ACC112 (cell line): Measurements from ENCODE around the gene OAT.

Experiments used
- H2AFZ ChIP-seq: fragments of 200-600 bp; sonication (generic); one replicate; pipeline ENCODE4 v1.6.0; 2017; ENCODE audit warnings: antibody characterized with exemption, low read length; ENCODE audit not compliant: unreplicated experiment
- H3K27ac ChIP-seq: fragments of 200-600 bp; sonication (generic); 2 replicates; pipeline ENCODE4 v1.5.1; 2014; ENCODE audit warnings: low read depth, mild to moderate bottlenecking, antibody characterized with exemption, low read length, moderate library complexity
- H3K27me3 ChIP-seq: fragments of 200-600 bp; sonication (generic); 2 replicates; pipeline ENCODE4 v1.6.1; 2014; ENCODE audit warnings: mild to moderate bottlenecking, antibody characterized with exemption, low read length, moderate library complexity, mixed read lengths; ENCODE audit not compliant: insufficient read depth
- H3K36me3 ChIP-seq: fragments of 200-600 bp; sonication (generic); 2 replicates; pipeline ENCODE4 v1.6.1; 2016; ENCODE audit warnings: mild to moderate bottlenecking, antibody characterized with exemption, low read length, moderate library complexity, mixed read lengths; ENCODE audit not compliant: insufficient read depth
- H3K4me1 ChIP-seq: fragments of 200-600 bp; sonication (generic); one replicate; pipeline ENCODE4 v1.6.1; 2016; ENCODE audit warnings: low read length, mixed read lengths; ENCODE audit not compliant: insufficient read depth, unreplicated experiment, control insufficient read depth
- H3K4me3 ChIP-seq: fragments of 200-600 bp; sonication (generic); 2 replicates; pipeline ENCODE4 v1.5.1; 2014; ENCODE audit warnings: mild to moderate bottlenecking, low read depth, low read length
- H3K79me2 ChIP-seq: fragments of 200-600 bp; sonication (generic); one replicate; pipeline ENCODE4 v1.6.0; 2016; ENCODE audit warnings: low read length; ENCODE audit not compliant: control insufficient read depth, unreplicated experiment, insufficient read depth

The OAT gene

DNA sequence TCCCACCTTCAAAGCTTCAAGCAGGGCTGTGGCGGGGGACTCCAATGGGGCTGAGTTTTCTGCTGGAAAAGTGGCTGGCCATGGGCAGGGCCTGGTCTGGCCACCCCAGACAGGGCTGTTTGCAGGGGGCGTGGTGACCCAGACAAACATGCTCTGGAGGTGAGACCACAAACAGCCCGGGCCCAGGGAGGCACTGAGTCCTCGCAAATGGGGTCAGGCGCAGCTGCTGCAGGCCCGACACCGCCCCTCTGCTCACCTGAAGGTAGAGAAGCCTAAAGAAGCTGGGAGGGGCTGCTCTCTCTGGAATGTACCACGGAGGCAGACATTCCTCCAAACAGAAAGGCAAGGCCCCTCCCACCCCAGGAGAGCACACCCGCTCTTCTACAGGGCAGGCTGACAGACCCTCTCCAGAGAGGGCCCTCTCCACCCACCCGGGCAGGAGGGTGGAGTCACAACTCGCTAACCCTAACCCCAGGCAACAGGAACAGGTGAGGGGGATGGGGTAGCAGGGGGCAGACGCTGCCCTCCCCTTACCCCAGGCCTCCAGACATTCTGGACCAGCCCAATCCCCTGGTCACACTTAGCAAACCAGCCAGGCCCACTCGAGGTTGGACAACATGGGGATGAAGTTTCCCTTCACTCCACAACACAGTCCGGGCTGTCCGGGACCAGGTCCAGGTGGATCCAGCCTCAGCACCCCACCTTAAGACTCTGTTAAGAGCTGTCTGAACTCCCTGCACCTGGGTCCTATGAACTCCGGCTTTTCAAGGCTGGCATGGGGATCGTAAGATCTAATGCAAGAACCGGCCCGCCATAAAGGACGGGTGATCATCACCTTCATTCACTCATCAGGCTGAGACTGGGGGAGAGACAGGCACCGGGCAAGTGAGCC, 32.3 kb downstream of the OAT start:
- no peak overlapping the region for H3K27ac ChIP-seq
- H3K27me3 ChIP-seq, result peaks cover 2% of the 10 kb centered on the region; the same call in 1 of the 2 replicates
- no peaks in the 10 kb centered on the region for H3K36me3 ChIP-seq
- no peaks in the 10 kb centered on the region for H3K4me1 ChIP-seq
- no peak overlapping the region for H3K4me3 ChIP-seq
- no peaks in the 10 kb centered on the region for H3K79me2 ChIP-seq
- H2AFZ ChIP-seq, result no peak overlapping the region

DNA sequence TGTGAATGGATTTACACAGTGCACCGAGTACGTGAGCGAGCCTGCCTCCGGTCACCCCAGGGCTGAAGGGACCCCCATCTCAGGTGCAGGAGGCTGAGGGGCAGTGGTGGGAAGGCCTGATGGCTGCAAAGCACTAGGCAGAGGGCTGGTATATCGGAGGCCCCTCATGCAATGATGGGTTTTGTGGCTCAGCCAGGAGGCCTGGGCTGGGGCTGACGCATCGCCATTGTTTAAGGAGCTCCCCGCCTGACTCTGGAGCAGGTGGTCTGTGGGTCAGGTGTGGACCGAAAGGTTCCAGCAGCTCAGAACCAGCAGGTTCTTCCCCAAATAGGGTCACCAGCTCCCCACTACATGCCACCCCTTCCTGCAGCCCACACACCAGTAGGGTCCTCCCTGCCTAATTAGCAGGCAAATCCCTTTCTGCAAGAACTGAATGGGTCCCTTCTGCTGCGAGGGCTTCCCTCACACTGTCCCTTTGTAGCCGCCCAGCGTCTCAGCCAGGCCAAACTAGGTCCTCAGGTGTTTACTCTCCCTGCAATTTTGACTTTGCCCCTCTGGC, 33.0 kb downstream of the OAT start:
- no peak overlapping the region for H3K27ac ChIP-seq
- no peaks in the 10 kb centered on the region for H3K79me2 ChIP-seq
- no peaks in the 10 kb centered on the region for H3K4me1 ChIP-seq
- H3K4me3 ChIP-seq, result no peak overlapping the region
- no peak overlapping the region for H2AFZ ChIP-seq
- H3K27me3 ChIP-seq, result peaks cover 9% of the 10 kb centered on the region; the same call in 1 of the 2 replicates
- H3K36me3 ChIP-seq, result no peaks in the 10 kb centered on the region

DNA sequence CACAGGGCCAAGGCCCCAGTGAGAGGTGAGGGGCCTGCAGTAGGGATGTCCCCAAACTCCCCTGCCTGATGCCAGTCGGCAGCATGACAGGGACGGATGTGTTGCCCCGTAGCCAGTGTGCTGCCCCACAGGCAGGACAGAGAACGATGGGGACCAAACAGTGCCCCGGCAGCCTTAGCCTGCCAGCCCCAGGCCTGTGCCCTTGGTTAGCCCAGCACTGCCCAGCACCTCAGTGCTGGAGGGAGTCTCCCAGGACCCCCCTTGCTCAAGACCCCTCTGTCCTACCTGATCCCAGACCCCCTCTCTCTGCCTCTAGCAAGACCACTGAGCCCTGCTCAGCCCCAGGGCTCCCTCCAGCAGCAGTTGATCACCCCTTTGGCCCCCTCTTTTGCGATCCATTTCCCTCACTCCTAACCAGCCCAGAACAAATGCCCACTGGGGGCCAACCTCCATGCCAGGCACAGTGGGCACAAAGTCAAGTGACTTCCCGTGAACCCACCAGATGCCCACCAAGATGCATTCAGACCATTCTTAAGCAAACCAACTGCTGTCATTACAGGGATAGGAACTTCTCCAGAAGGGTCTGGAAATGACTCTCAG, 34.0 kb downstream of the OAT start:
- Histone ChIP-seq H3K27me3 (peaks cover 19% of the 10 kb centered on the region; the same call in 1 of the 2 replicates), H3K4me3 (no peak overlapping the region), H3K27ac (no peak overlapping the region)

DNA sequence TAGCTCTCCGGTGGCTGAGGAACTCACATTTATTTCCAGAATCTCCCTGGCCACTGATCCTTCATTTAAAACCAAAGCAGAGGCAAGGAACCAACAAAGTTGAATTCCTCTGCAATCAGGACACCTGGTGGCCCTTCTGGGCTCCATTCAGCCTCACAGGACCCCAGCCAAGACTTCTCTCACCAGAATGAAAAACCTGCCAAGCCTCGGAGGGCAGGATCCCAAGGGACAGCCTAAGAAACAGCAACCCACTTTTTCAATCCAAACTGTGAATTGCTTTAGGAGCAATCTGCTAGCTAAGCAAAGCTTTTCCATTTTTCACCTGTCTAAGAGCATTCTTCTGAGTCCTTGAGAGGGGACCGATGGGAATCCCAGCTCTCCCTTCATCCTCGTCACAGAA, 34.6 kb downstream of the OAT start:
- Histone ChIP-seq H3K27me3 (peaks cover 22% of the 10 kb centered on the region; the same call in 1 of the 2 replicates), H3K4me1 (no peaks in the 10 kb centered on the region), H3K27ac (no peak overlapping the region), H3K4me3 (no peak overlapping the region), H2AFZ (no peak overlapping the region), H3K79me2 (no peaks in the 10 kb centered on the region), H3K36me3 (no peaks in the 10 kb centered on the region)

More for the DNA sequence above, 34.0 kb downstream of the OAT start:
- H3K4me1 ChIP-seq, result no peaks in the 10 kb centered on the region
- H3K36me3 ChIP-seq, result no peaks in the 10 kb centered on the region
- no peaks in the 10 kb centered on the region for H3K79me2 ChIP-seq
- H2AFZ ChIP-seq, result no peak overlapping the region

DNA sequence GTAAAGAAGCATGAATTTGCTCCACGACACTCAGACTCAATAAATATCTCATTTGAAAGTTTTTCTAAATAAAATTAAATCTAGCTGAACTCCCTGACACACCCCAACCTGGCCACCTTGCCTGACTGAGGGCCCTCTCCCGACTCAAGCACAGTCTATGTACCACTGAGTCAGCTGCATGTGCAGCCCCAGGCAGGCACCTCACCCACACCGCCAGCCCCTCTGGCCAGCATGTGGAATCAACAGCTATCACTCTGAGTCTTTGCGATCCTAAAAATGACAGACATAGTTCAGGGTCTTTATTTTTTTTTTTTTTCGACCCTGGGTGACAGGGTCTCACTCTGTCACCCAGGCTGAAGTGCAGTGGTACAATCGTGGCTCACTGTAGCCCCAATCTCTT, 35.2 kb downstream of the OAT start:
- no peaks in the 10 kb centered on the region for H3K4me1 ChIP-seq
- no peaks in the 10 kb centered on the region for H3K36me3 ChIP-seq
- no peak overlapping the region for H3K4me3 ChIP-seq
- no peak overlapping the region for H2AFZ ChIP-seq
- H3K79me2 ChIP-seq, result no peaks in the 10 kb centered on the region
- H3K27ac ChIP-seq, result no peak overlapping the region
- H3K27me3 ChIP-seq, result peaks cover 22% of the 10 kb centered on the region

DNA sequence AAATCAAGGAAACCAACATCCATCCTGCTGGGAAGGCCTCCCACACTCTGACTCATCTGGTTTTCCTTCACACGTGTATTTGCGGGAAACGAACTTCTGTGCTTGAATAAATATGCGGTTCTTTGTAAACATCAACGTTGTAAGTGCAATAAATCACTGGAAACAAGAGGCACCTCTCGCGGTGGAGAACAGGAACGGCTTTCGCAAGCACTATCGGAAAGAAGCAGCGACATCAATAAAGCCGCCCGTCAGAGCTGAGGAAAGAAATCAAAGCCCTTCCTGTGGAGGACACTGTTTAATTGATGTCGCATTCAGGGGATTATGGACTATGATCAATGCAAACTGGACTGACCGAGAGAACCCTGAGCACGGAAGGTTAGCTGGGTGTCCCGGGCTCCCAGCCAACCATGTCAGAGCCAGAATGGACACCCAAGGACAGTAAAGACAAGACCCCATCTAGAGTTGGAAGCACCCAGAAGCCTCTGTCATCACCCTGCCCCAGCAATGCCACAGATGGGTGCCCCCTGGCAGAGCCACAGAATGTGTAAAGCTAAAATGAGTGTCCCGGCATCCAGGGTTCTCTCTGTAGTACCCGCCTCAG, 37.6 kb downstream of the OAT start:
- Histone ChIP-seq H3K36me3 (no peaks in the 10 kb centered on the region), H3K4me1 (no peaks in the 10 kb centered on the region), H2AFZ (no peak overlapping the region), H3K4me3 (no peak overlapping the region), H3K79me2 (no peaks in the 10 kb centered on the region), H3K27ac (no peak overlapping the region), H3K27me3 (peaks cover 22% of the 10 kb centered on the region)

DNA sequence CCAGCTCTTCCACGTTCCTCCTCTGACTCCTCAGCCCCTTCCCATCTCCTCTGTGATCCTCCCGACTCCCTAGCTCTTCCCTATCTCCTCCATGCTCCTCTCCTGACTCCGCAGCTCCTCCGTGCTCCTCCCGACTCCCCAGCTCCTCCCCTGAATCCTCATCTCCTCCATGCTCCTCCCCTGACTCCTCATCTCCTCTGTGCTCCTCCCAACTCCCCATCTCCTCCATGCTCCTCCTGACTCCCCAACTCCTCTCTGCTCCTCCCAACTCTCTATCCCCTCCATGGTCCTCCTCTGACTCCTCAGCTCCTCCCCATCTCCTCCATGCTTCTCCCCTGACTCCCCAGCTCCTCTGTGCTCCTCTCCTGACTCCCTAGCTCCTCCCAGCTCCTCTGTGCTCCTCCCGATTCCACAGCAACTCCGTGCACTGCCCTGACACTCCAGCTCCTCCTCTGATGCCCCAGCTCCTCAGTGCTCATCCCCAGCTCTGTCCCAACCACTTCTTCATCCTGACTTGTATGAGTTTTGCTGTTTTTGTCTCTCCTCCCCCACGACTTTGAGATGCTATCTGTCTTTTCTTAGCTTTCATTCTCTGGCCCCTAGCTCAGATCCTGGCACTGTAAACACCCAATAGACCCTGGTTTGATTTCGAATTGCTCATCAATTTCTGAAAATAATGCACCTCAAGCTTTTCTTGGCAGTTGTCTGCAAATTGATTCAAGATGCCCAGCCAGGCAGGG, 38.3 kb downstream of the OAT start:
- Histone ChIP-seq H3K79me2 (no peaks in the 10 kb centered on the region), H3K27ac (no peak overlapping the region), H3K36me3 (no peaks in the 10 kb centered on the region), H3K4me3 (no peak overlapping the region), H3K4me1 (no peaks in the 10 kb centered on the region), H2AFZ (no peak overlapping the region), H3K27me3 (peaks cover 22% of the 10 kb centered on the region)

DNA sequence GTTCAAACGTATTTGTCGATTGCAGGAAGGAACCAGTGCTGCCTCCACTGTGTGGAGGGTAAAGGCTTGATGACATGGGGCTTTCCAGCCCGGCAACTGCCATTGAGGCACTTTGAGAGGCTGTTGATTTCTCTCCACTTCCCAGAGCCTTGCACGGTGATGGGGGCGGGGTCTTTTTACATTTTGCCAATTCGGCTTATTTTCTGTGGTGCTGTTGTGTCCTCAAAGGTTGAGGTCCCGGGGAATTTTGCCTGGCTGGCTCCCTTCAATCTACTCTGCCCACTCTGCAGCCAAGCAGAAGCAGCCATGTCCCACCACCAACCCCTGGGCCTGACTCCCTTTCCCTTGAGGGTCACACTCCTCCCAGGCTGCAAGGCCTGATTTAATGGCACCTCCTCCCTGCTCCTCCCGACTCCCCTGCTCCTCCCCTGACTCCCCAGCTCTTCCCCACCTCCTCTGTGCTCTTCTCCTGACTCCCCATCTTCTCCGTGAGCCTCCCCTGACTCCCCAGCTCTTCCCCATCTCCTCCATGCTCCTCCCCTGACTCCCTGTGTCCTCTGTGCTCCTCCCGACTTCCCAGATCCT, 39.0 kb downstream of the OAT start:
- H3K4me3 ChIP-seq, result no peak overlapping the region
- H3K36me3 ChIP-seq, result no peaks in the 10 kb centered on the region
- H2AFZ ChIP-seq, result no peak overlapping the region
- no peaks in the 10 kb centered on the region for H3K79me2 ChIP-seq
- H3K4me1 ChIP-seq, result no peaks in the 10 kb centered on the region
- no peak overlapping the region for H3K27ac ChIP-seq
- peaks cover 22% of the 10 kb centered on the region for H3K27me3 ChIP-seq

DNA sequence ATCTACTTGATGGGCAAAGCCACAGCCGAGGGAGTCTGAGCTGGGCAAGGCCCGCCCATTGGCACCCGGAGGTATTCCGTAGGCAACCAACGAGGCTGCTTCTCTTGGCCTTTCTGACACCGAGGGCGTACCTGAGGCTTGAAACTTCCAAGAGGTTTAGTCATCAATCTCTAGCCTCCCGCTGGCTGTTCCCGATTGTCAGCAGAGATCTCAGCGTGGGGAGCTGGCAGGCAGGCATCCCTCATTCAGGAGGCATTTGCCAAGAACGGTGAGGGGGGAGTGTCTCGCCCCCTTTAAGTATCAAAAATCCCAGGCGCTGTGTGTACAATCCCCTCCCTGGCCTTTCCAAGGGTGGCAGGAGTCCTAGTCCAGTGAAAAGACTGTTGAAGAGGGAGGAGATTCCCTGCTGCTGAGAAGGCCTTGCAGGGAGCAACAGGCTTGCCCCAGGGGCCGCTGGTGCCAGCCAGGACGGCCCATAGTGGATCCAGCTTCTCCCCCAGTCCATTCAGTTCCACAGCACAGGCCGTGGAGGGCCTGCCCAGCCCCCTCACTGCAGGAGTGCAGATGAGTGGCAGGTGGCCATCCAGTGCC, 39.7 kb downstream of the OAT start:
- Histone ChIP-seq H3K4me1 (no peaks in the 10 kb centered on the region), H3K27me3 (peaks cover 22% of the 10 kb centered on the region), H3K4me3 (no peak overlapping the region), H3K79me2 (no peaks in the 10 kb centered on the region), H3K27ac (no peak overlapping the region), H2AFZ (no peak overlapping the region), H3K36me3 (no peaks in the 10 kb centered on the region)

DNA sequence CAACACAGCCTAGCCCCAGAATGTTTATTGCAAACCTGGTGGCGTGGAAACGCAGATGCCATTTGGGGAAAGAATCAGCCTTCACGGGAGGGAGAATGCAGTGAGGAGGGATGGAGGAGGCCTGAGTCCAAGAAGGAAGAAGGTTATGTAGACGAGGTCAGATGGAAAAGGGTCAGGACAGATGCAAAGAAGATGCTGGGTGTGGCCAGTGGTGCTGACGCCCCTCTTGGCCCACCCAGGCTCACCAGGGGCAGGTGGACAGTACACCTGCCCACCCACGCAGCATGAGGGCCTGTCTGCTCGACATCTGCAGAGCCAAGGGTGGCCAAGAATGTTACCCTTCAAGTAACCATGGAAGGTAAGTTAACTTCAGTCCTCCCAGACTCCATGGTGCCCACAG, 40.5 kb downstream of the OAT start:
- H3K79me2 ChIP-seq, result no peaks in the 10 kb centered on the region
- no peak overlapping the region for H3K4me3 ChIP-seq
- no peaks in the 10 kb centered on the region for H3K4me1 ChIP-seq
- no peak overlapping the region for H2AFZ ChIP-seq
- peaks cover 27% of the 10 kb centered on the region for H3K27me3 ChIP-seq
- H3K27ac ChIP-seq, result no peak overlapping the region
- no peaks in the 10 kb centered on the region for H3K36me3 ChIP-seq
